Activated B cell treated with CpG ODN at 0.5 μM for 24 hours (primary cell): ENCODE measurements around the gene SCEL. TPM values are rescaled to one million over a fixed set of nuclear protein-coding genes. Genes with fewer than 3 reads are reported as not detected.

ENCODE experiments used
- ATAC-seq: fragments of 200-7000 bp; cut with Tn5 transposase; one replicate; pipeline ENCODE4 v1.10.0; 2021; ENCODE audit warnings: low read depth, mild to moderate bottlenecking, moderate library complexity
- CTCF ChIA-PET: fragments of 350-600 bp; sonication (Branson Sonifier 250); formaldehyde crosslinking; loops from one replicate; lab custom pipeline; 2021; ENCODE audit warnings: antibody characterized with exemption; lab: Charles Lee
- POLR2A ChIA-PET: fragments of 350-600 bp; sonication (Branson Sonifier 250); formaldehyde crosslinking; loops from one replicate; lab custom pipeline; 2021; ENCODE audit warnings: antibody characterized with exemption; lab: Charles Lee
- DNase-seq: peaks from one replicate; pipeline ENCODE4 v3.0.0; 2022
- H3K27ac Mint-ChIP-seq: one replicate; pipeline ENCODE4 v1.8.0; 2020; ENCODE audit warnings: mixed read lengths
- H3K27me3 Mint-ChIP-seq: one replicate; pipeline ENCODE4 v1.8.0; 2021; ENCODE audit warnings: mixed read lengths
- H3K36me3 Mint-ChIP-seq: one replicate; pipeline ENCODE4 v1.8.0; 2021; ENCODE audit warnings: low read depth, mixed read lengths
- H3K4me1 Mint-ChIP-seq: one replicate; pipeline ENCODE4 v1.8.0; 2021; ENCODE audit warnings: mixed read lengths
- H3K4me3 Mint-ChIP-seq: one replicate; pipeline ENCODE4 v1.8.0; 2020; ENCODE audit warnings: mild to moderate bottlenecking, mixed read lengths
- H3K9me3 Mint-ChIP-seq: one replicate; pipeline ENCODE4 v1.8.0; 2020; ENCODE audit warnings: mixed read lengths
- CTCF ChIP-seq: fragments of 200-600 bp; IDR thresholded peaks from one replicate; pipeline ENCODE4 v1.8.0; 2022; ENCODE audit warnings: antibody characterized with exemption, mild to moderate bottlenecking
- intact Hi-C: fragments of 100-400 bp; cut with micrococcal nuclease; formaldehyde crosslinking; loops from one replicate; pipeline ENCODE4 v1.15.1; 2024
- total RNA-seq: library from RNA; stranded (reverse); gene quantifications from 2 replicates; pipeline ENCODE4 v1.2.3, GENCODE V29; 2022

Gene SCEL
- total RNA-seq, 1 donor from 2014 or later, result not detected

GRCh38 chr13:77532983-77533382 is 2.5 kb upstream of the SCEL start:
- Mint-ChIP-seq H3K27ac (no peak overlapping the region), H3K36me3 (no peaks in the 10 kb centered on the region), H3K9me3 (no peaks in the 10 kb centered on the region), H3K4me3 (no peak overlapping the region), H3K4me1 (no peaks in the 10 kb centered on the region), H3K27me3 (peaks cover 5% of the 10 kb centered on the region)
- ATAC-seq (no peak), DNase-seq (no peak)
- TF ChIP-seq CTCF, result no peak
- intact Hi-C loops, result no loop called here
- CTCF ChIA-PET, result no interaction called here
- POLR2A ChIA-PET, result no interaction called here

- Mint-ChIP-seq H3K4me1 (no peaks in the 10 kb centered on the region), H3K36me3 (no peaks in the 10 kb centered on the region), H3K4me3 (no peak overlapping the region), H3K27me3 (peaks cover 5% of the 10 kb centered on the region), H3K9me3 (no peaks in the 10 kb centered on the region), H3K27ac (no peak overlapping the region)
- no peak for ATAC-seq
- DNase-seq, result no peak
- TF ChIP-seq CTCF, result no peak
- intact Hi-C loops, result no loop called here
- POLR2A ChIA-PET, result no interaction called here
- CTCF ChIA-PET, result interaction anchor here (0.6 to 0.7 kb wide), 2 partner anchors 11 to 45 kb away, joined by 3 read pairs; no protein-coding TSS in a partner anchor
Measured at GRCh38 chr13:77533875-77534788, 1.4 kb upstream of the SCEL start.

GRCh38 chr13:77536358-77536757 is 852 bp downstream of the SCEL start:
- no peak overlapping the region for H3K27ac Mint-ChIP-seq
- H3K4me1 Mint-ChIP-seq, result no peaks in the 10 kb centered on the region
- ChIA-PET CTCF (no interaction called here), POLR2A (no interaction called here)
- intact Hi-C loops, result no loop called here
- no peaks in the 10 kb centered on the region for H3K9me3 Mint-ChIP-seq
- TF ChIP-seq CTCF, result no peak
- no peak overlapping the region for H3K4me3 Mint-ChIP-seq
- H3K27me3 Mint-ChIP-seq, result peaks cover 10% of the 10 kb centered on the region
- no peaks in the 10 kb centered on the region for H3K36me3 Mint-ChIP-seq
- ATAC-seq (no peak), DNase-seq (no peak)

GRCh38 chr13:77537289-77537919 is 1.9 kb downstream of the SCEL start:
- no peaks in the 10 kb centered on the region for H3K36me3 Mint-ChIP-seq
- no peak overlapping the region for H3K27ac Mint-ChIP-seq
- ChIA-PET CTCF (no interaction called here), POLR2A (no interaction called here)
- no peak for ATAC-seq
- no peak for DNase-seq
- intact Hi-C loops, result no loop called here
- TF ChIP-seq CTCF, result no peak
- H3K4me3 Mint-ChIP-seq, result no peak overlapping the region
- H3K9me3 Mint-ChIP-seq, result no peaks in the 10 kb centered on the region
- H3K27me3 Mint-ChIP-seq, result peaks cover 10% of the 10 kb centered on the region
- no peaks in the 10 kb centered on the region for H3K4me1 Mint-ChIP-seq

GRCh38 chr13:77543711-77544110 is 8.2 kb downstream of the SCEL start:
- H3K4me1 Mint-ChIP-seq, result peaks cover 11% of the 10 kb centered on the region
- ChIA-PET POLR2A (no interaction called here), CTCF (interaction anchor here (1.3 kb wide), 1 partner anchor 21 kb away, joined by 6 read pairs; no protein-coding TSS in a partner anchor)
- ATAC-seq (no peak), DNase-seq (no peak)
- H3K9me3 Mint-ChIP-seq, result no peaks in the 10 kb centered on the region
- no peaks in the 10 kb centered on the region for H3K36me3 Mint-ChIP-seq
- H3K27ac Mint-ChIP-seq, result no peak overlapping the region
- no peak for TF ChIP-seq CTCF
- H3K4me3 Mint-ChIP-seq, result no peak overlapping the region
- H3K27me3 Mint-ChIP-seq, result peaks cover 6% of the 10 kb centered on the region
- intact Hi-C loops, result no loop called here
